Tibial nerve (tissue), 4 donors: Measurements from ENCODE around the gene SPATA13.

Source experiments
- CTCF ChIP-seq, 5 experiments: fragments of 200-600 bp in 3 of 5; fragments of 450-650 bp in 2 of 5; sonication (generic) in 3 of 5; IDR thresholded peaks; one replicate each; pipeline ENCODE4 v1.5.1; 2016 to 2019; ENCODE audit warnings: antibody characterized with exemption in 5 of 5, mild to moderate bottlenecking in 3 of 5, moderate library complexity in 2 of 5
- EP300 ChIP-seq, 2 donors: sonication (generic); formaldehyde crosslinking; IDR thresholded peaks; one replicate each; pipeline ENCODE4 v1.6.1; 2017; ENCODE audit warnings: antibody characterized with exemption in 2 of 2, mild to moderate bottlenecking in 1 of 2
- POLR2A ChIP-seq, 2 donors: fragments of 450-650 bp; IDR thresholded peaks; one replicate each; pipeline ENCODE4 v1.6.1; 2017; ENCODE audit warnings: antibody characterized with exemption in 2 of 2, mild to moderate bottlenecking in 2 of 2, moderate library complexity in 2 of 2

- no peak for TF ChIP-seq CTCF (IDR thresholded peaks at IDR 0.05)
- no peak for TF ChIP-seq POLR2A (IDR thresholded peaks at IDR 0.05)
- no peak for TF ChIP-seq EP300 (IDR thresholded peaks at IDR 0.05)
Observed at GRCh38 chr13:24138911-24139310, 21.6 kb upstream of the SPATA13 start.
